ENCODE results near the gene STIL.

GRCh38 chr1:47229031-47229885 lies 84.7 kb downstream of the STIL start:
- no peak for TF ChIP-seq CTCF (IDR thresholded peaks at IDR 0.05; ENCODE audit: low read length)
- no peak for TF ChIP-seq EZH2 (IDR thresholded peaks at IDR 0.05; ENCODE audit: borderline replicate concordance, low read length)

Data from OCI-LY1 (cell line).